T1000 (cell line): Measurements from ENCODE around the gene PRELP.
"Not testable (repeated sequence)": the region's sequence is repeated elsewhere in the genome, so short reads cannot be mapped to it uniquely, and the experiment has no call there.

Experiments used
- DNase-seq: peaks from one replicate; lab custom pipeline; 2025; ENCODE audit warnings: mixed read lengths; lab: John Stamatoyannopoulos, UW

PRELP gene

DNA sequence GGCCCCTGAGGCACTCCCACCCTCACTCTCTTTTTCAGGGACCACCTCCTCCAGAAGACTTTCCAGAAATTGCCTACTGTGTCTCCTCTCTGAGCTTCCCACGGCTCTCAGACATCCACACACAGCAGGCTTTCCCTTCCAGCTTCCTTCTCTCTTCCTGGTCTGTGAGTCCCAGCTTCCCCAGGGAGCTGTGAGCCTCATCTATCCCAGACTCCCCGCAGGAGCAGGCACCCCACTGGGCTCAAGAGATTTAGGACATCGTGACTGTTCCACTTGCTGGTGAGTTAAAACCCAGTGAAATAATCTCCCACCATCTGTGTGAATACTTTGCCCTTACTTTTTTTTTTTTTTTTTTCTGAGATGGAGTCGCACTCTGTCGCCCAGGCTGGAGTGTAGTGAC, 22.0 kb upstream of the PRELP start:
- no peak for DNase-seq

DNA sequence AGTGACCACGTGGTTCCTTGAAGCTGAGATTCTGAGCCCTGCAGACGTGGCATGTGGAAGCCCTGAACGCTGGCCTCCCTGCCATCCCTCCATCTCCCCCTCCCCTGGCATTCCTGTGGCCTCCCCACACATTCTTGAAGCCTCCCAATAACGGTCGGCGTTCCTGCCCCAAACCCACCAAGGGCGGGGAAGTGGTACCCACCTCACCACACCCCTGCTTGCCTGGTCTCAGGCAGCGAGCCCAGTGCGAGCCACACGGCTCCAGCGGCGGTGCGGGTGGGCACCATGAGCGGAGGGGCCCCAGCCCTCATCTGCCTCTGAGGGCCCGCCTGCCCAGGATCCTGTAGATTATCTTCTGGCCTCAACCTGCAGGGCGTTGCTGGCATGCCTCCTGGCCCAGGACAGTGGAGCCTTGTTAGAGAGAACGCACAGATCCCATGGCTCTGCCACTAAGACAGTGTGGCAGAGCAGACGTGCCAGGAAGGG, 20.6 kb upstream of the PRELP start:
- DNase-seq = no peak

DNA sequence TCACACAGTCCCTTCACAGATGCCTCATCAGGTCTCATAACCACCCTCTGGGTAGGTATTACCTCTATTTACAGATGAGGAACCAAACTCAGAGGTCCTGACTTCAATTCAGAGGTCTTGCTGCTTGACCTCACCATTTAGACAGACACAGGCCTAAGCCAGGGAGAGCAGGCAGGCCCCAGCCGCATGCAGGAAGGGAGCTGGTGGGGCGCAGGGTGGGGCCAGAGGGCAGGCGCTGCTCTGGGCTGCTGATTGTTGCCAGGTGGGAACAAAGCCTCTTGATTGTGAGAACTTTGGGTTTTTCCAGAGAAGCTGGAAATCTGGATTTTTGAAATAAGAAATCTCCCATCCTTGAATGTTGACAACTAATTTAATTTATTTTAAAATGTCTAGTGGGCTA, 19.9 kb upstream of the PRELP start:
- DNase-seq = no peak

DNA sequence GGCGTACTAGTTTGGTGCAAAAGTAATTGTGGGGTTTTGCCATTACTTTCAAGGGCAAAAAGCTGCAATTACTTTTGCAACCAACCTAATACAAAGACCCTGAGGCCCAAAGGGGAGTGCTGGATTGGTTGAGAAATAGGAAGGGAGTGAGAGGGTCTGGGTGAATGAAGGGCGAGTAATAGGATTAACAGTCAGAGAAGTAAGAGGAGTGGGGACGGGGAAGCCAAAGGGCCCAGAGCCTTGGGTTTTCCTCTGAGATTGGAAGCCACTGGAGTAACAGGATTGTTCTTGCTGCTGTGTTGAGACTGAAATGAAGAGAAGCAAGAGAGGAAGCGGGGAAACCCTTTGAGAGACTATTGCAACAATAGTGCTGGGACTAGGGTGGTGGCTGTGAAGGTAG, 19.0 kb upstream of the PRELP start:
- DNase-seq = no peak

DNA sequence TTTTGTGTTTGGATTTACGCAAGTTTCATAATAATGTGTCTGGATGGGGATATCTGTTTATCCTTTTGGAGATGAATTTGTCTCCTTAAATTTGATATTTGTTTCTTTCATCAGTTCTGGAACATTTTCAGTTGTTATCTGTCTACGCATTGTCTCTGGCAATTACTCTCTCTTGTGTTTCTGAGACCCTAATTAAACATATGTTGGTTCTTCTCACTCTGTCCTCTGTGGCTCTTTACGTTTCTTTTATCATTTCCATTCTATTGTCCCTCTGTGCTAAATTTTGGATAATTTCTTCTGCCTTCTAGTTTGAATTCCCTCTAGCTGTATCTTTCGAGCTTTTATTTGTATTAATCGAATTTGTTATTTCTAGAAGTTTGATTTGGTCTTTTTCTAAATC, 17.5 kb upstream of the PRELP start:
- DNase-seq = no peak

DNA sequence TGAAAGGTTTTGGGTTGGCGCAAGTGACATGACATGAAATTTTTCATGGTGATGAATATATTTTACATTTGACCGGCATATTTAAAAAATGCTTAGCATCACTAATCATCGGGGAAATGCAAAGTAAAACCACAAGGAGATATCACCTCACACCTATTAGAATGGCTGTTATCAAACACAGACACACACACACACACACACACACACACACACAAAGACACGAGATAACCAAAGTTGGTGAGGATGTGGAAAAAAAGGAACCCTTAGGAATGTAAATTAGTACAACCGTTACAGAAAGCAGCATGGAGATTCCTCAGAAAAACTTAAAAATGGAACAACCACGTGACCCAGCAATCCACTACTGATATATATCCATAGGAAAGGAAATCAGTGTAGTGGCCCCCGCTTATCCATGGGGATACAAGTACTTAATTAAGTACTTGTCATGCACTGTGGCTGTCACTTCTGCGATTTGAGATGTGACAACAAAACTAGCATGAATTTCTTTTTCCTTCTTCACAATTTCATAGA, 15.9 kb upstream of the PRELP start:
- no peak for DNase-seq

DNA sequence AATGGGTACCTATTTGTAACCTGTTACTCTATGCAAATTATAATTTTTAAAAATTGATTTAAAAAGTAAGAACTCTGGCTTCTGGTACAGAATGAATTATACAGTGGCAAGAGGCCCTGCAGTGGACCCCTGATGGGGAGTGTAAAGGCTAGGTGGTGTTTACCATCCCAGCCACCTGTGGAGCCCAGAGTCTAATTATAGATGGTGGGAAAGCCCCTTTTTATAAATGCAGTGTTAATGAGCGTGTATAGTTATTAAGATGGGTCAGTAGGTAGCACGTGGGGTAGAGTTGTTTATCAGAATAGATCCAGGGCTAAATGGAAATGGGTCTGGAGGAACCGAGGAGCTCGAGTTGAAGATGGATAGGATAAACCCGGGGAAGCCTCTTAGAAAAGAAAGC, 13.9 kb upstream of the PRELP start:
- DNase-seq = no peak

DNA sequence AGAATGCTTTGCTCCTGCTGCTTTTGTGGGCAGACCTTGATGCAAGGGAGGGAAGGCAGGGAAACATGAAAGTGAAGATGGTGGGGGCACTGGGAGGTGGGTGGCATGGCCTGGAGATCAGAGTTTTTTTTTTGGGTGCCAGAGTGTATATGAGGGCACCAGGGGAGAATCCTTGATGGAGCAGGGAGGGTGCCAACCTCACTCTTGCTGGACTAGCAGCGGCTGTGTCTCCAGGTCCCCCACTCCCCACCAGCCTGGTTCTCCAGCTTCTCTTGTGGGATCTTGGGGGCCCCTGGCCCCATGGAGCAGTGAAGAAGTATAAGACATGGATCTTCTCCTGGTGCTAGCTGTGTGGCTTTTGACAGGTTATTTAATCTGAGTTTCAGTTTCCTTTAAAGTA, 13.5 kb upstream of the PRELP start:
- no peak for DNase-seq

DNA sequence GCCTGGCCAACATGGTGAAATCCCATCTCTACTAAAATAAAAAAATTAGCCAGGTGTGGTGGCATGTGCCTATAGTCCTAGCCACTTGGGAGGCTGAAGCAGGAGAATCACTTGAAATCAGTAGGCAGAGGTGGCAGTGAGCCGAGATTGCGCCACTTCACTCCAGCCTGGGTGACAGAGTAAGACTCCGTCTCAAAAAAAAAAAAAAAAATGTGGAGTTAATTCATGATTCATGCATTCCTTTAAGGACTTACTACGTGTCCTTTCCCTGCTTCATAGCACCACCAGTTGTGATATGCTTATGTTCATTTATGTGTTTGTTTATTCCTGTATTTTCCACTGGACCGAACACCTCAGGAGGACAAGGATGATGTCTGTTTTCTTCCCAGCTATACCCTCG, 12.7 kb upstream of the PRELP start:
- DNase-seq = no peak

DNA sequence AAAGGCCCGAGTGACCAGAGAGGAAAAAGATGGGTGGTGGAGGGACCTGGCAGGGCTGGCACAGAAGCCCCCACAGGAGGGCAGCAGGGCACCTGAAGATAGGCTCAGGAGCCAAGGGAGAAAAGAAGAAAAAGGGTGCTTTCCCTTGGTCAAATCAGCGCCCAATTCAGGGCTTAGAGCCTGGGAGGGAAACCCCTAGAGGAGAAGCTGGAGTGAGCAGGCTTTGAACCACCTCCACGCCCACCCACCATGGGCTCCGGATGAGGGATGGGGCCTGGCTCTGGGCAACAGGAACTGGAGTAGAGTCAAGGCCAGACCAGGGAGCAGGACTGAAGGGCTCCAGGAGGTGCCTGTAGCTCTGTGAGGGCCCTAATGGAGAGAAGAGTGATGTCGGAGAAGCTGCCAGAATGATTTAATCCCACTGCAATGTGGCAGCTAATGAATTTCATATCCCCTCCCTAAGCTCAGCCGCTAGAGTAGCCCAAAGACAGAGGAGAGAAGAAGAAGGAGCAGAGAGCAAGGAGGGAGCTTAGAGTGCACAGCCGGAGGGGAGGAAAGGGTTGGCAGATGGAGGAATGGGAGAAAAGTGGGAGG, 12.0 kb upstream of the PRELP start:
- no peak for DNase-seq

DNA sequence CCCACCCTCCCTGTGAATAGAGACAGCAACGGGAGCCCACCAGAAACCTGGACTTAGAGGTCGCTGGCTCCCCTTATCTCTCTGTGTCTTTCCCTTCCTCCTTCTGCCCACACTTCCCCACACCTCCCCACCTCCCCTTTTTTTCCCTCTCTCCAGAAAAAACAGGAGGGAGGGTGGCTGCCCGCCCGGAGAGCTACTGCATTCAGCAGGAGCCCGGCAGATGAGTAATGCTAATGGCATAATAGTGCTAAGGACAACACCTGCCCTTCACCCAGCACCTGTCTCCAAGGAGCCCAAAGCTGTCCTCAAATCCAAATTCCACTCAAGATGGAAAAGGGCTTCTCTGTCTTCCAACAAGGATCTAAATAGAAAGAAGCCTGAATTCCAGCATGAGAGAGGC, 11.4 kb upstream of the PRELP start:
- DNase-seq = no peak

DNA sequence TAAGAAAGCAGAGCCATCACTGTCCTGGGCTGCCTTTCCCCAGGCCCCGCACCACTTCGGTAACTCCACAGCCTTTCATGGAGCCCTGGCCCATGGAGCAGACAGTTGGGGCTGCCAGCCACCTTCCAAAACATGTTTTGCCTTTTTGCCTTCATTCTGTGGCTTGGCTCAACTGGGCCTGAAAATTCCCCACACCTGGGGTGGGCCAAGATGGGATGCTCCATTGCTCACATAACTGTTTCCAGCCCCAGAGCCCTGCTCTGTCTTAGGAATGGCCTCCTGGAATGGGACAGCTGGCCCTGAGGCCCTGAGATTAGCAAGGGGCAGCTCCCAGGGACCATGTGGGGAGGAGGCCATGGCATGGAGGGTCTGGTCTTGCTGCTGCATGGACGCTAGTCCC, 10.9 kb upstream of the PRELP start:
- DNase-seq = no peak

DNA sequence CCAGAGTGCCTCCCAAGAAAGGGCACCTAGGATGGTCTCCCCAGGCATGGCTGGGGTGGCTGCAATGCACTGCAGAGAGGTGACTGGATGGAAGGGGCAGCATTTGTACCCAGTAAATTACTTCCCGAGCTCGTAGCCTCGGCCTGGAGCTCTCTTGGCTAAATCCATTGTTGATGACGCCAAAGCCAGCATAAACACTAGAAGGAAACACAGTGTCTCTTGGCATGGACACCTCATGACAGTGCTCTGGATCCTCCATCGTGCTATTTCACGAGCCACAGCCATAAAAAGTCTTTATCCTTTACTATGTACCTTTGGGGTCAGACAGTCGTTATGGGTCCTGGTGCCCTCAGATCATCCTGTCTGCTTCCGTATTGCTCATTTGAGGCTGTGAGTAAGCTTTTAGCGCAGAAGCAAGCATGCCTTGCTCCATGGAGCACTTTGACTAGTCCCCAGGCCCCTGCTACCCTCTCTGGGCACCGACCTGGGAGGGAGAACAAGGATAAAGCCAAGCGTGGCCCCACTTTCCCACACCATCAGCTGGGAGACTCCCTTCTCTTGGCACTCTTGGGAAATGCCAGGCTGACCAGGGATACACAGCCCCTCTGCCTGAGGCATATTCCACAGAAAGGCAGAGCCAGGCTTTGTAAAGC, 10.3 kb upstream of the PRELP start:
- no peak for DNase-seq

DNA sequence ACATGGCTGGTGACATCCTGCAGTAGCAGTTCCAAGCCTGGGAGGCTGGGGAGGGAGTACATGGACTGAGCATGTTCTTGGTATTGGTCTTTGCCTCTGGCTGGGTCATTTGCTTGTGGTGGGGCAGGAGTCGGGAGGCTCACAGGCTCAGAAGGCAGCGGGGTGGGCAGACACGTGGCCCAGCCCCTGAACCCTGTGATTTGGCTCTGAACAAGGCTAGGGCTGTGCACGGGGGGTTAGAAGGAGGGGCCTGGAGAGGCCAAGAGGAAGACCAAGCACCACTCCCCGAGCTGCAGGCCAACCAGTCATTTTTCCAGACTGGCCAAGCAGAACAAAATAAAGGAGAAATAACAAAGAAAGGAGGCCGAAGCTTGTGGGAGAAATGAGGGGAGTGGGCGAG, 9.7 kb upstream of the PRELP start:
- DNase-seq = no peak

DNA sequence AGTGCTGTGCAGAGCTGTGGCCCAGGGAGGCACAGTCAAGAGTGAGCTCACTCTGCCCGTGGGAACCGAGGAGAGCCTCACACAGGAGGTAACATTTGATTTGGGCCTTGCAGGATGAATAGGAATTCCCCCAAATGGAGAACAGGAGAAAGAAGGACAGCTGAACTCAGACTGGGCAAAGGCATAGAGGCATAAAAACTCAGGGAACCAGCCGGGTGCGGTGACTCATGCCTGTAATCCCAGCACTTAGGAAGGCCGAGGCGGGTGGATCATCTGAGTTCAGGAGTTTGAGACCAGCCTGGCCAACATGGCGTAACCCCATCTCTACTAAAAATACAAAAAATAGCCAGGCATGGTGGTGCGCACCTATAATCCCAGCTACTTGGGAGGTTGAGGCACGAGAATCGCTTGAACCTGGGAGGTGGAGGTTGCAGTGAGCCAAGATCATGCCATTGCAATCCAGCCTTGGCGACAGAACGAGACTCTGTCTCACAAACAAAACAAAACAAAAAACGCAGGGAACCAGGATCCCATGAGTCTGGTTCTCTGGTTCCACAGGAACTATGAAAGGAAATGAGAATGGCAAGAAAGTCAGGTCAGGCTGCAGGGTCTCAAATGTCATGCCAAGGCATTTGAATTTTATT, 8.6 kb upstream of the PRELP start:
- not testable (repeated sequence) for DNase-seq

DNA sequence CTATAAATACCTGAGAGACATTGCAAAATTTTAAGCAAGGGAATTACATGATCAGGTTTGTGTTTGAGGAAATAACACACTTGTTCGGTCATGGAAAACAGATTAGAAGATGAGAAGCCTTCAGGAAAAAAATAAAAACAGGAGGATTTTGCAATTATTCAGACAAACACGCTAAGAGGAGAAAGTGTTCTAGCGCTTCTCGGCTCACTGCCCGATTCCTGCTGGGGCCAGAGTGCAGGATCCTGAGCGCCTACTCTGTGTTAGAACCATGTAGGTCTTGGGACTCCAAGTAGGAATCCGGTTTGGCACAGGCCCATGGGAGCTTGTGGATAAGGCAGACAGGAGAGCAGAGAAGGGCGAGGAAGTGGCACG, 8.1 kb upstream of the PRELP start:
- no peak for DNase-seq

DNA sequence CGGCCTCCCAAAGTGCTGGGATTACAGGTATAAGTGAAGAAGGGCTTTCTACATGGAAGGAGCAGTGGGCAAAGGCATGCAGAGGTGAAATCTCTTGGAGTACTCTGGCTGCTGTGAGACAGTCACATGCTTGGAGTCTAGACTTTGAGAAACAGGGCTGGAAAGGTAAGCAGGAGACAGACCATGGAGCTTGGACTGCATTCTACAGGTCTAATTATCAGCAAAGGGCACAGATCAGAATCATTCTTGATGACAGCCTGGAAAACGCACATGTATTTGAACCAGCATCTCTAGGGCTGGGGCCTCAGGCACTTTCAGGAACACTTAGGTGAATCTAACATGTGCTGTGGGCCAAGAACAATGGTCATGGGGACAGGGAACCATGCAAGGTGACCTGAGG, 7.3 kb upstream of the PRELP start:
- no peak for DNase-seq

DNA sequence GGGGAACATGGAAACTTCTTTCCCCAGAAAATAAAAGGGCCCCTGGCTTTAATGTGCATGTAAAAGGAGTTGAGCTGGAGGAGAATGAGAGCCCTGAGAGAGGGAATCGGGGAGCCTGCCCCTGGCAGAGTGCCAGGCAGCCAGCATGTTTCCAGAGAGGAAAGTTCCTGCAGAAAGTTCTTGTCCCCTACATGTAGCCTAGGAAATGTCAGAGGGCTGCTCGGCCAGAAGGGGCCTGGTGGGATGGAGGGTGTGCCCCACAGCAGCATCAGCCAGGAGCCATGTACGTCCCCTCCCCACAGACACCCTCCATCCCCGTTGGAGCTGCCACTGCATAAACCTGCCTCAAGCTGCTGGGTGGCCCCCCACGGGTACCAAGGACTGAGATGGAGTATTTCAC, 5.4 kb upstream of the PRELP start:
- no peak for DNase-seq

DNA sequence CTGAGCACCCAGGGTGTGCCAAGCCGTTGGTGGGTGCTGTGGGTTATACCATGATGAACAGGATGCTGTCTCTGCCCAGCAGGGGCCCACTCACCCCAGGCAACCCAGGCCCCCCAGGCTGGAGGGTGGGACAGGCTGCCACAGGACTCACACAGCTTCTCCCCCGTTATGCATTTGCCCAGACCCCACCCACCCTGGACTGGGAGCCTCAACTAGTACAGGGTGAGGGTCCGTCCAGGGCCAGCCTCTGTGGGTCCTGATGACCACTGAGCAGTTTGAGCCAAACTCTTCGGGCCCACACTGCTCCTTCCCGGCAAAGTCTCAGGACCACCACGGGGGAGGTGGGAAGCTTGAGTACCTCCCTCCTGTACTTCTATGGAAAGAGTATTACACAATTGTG, 3.8 kb upstream of the PRELP start:
- DNase-seq = no peak

DNA sequence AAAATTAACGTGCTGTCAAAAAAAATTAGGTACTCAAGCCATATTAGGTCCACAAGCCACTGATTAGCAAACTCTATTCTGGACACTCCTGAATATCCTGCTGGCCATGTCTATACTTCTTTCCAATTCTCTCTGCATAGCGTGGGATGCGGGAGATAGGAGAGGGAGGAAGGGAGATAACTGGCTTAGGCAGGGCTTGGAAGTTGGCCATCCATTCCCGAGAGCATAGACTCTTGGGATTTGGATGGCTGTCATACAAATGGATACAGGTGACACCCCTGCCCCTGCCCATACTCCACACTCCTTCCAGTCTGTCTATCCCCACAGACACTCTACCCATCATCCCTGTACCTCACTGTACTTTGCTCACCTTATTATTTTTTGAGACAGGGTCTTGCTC, 2.3 kb upstream of the PRELP start:
- DNase-seq = no peak

DNA sequence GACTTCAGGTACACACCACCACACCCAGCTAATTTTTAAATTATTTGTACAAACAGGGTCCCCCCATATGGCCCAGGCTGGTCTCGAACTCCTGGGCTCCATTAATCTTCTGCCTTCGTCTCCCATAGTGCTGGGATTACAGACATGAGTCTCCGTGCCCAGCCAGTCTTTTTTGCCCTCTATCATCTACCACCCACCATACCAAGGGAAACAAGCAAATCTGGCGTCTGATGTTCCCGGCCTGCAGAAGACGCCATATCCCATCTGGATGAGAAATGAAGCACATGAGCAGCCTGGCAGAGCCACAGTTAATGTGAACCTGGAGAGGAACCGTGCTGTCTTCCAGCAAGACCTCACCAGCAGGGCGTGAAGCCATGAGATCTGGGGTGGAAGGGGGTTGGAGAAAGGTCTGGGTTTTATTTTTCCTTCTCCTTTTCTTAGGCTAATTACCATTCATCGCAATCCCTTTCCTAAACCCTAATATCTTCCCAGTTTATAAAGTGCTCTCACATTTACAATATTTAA, 1.8 kb upstream of the PRELP start:
- DNase-seq = no peak

DNA sequence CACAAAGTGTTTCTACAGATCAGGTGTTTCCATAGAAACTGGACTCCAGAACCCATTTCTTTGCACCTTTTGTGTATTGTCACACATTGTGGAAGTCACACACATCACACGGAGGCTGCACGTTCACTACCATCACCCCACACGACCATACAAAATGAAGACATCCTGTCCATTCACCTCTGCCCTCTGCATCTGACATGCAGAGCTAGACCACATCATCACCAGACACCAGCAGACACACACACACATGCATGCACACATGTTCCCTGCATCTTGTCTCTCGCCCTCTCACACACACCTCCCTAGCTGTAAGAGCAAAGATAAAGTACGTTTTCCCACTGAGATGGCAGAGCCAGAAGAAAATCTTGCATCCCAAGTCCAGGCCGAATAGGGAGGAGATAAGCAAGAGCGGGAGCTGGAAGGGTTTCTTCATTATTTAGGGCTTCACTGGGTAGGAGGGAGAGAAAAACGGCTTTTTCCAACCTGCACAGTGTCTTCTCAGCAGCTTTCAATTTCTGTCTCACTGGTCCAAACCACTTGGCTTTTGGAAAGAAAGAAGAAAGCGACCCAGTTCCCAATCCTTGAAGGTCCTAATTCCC, 709 bp downstream of the PRELP start:
- DNase-seq = no peak

DNA sequence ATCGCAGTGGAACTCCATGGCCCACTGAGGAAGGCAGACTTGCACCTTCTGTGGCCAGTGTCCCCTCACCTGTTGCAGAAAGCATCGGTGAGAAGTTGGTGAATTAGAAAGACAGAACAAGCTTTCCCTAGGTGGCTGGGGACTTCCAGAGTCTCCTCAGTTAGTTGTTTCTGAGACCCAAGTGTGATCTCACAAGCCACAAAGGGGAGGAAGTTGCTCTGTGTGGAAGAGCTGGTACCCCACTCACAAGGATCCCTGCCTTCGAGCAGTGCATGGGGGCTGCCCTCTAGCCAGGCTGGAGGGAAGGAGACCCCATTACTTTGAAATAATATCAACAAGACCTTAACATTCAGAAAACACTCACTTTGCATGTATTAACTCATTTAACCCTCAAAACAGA, 2.1 kb downstream of the PRELP start:
- DNase-seq = no peak
